HEK293 (cell line): ENCODE data around the gene AP3D1.

Source experiments
- CTCF ChIA-PET: fragments of 350-600 bp; formaldehyde crosslinking; extraction: SDS; loops from one replicate; lab custom pipeline; 2021; ENCODE audit warnings: antibody characterized with exemption; lab: Yijun Ruan, JAX
- POLR2A ChIA-PET: fragments of 300-600 bp; formaldehyde crosslinking; extraction: SDS; loops from one replicate; lab custom pipeline; 2020; ENCODE audit warnings: antibody characterized with exemption, inconsistent platforms; lab: Yijun Ruan, JAX
- H3K27ac ChIP-seq: fragments of 200-500 bp; sonication (Bioruptor generic); 2 replicates; pipeline ENCODE4 v1.5.1; 2014; ENCODE audit warnings: low read depth, low read length, control low read depth, inconsistent platforms; ENCODE audit errors: extremely low read depth
- H3K36me3 ChIP-seq, 2 experiments: fragments of 200-500 bp in 1 of 2; sonication (Bioruptor generic) in 1 of 2; 1 replicate in 1 of 2; 2 replicates in 1 of 2; pipeline ENCODE4 v1.5.1; 2014 to 2017; ENCODE audit warnings: inconsistent platforms in 2 of 2, low read length in 2 of 2; ENCODE audit not compliant: control insufficient read depth in 2 of 2, insufficient read depth in 1 of 2
- H3K4me1 ChIP-seq: fragments of 200-500 bp; sonication (Bioruptor generic); 2 replicates; pipeline ENCODE4 v1.5.1; 2014; ENCODE audit warnings: mild to moderate bottlenecking, low read length, inconsistent platforms; ENCODE audit not compliant: control insufficient read depth, insufficient read depth
- H3K4me3 ChIP-seq: 2 replicates; pipeline ENCODE4 v1.5.1; 2011; ENCODE audit warnings: low read depth, mild to moderate bottlenecking, control low read depth, low read length, moderate library complexity
- H3K9me3 ChIP-seq: fragments of 200-500 bp; sonication (Bioruptor generic); 2 replicates; pipeline ENCODE4 v1.5.1; 2014; ENCODE audit warnings: low read depth, low read length, inconsistent platforms; ENCODE audit not compliant: control insufficient read depth, insufficient read depth
- ATF2 ChIP-seq: fragments of 450-650 bp; formaldehyde crosslinking; IDR thresholded peaks from 2 replicates; pipeline ENCODE4 v1.5.1; 2016; ENCODE audit warnings: missing biosample characterization, missing genetic modification characterization, low read depth
- EGR2 ChIP-seq: fragments of 450-650 bp; formaldehyde crosslinking; IDR thresholded peaks from 2 replicates; pipeline ENCODE4 v1.5.1; 2016; ENCODE audit warnings: low read depth, missing biosample characterization, missing genetic modification characterization
- KLF1 ChIP-seq: fragments of 450-650 bp; formaldehyde crosslinking; IDR thresholded peaks from 2 replicates; pipeline ENCODE4 v1.5.1; 2016; ENCODE audit warnings: missing biosample characterization, missing genetic modification characterization
- KLF17 ChIP-seq: fragments of 450-650 bp; formaldehyde crosslinking; IDR thresholded peaks from 2 replicates; pipeline ENCODE4 v1.5.1; 2016; ENCODE audit warnings: missing biosample characterization, missing genetic modification characterization
- PRDM1 ChIP-seq: fragments of 450-650 bp; formaldehyde crosslinking; IDR thresholded peaks from 2 replicates; pipeline ENCODE4; 2016; ENCODE audit warnings: missing biosample characterization, missing genetic modification characterization
- RBAK ChIP-seq: fragments of 450-650 bp; formaldehyde crosslinking; IDR thresholded peaks from 2 replicates; pipeline ENCODE4 v1.5.1; 2016; ENCODE audit warnings: missing biosample characterization, missing genetic modification characterization
- SP2 ChIP-seq: fragments of 450-650 bp; formaldehyde crosslinking; IDR thresholded peaks from 2 replicates; pipeline ENCODE4 v1.5.1; 2016; ENCODE audit warnings: missing biosample characterization, missing genetic modification characterization
- SP3 ChIP-seq: fragments of 450-650 bp; formaldehyde crosslinking; IDR thresholded peaks from 2 replicates; pipeline ENCODE4 v1.5.1; 2016; ENCODE audit warnings: missing biosample characterization, missing genetic modification characterization
- SP7 ChIP-seq: fragments of 450-650 bp; formaldehyde crosslinking; IDR thresholded peaks from 2 replicates; pipeline ENCODE4 v1.5.1; 2016; ENCODE audit warnings: missing biosample characterization, missing genetic modification characterization
- TRIM28 ChIP-seq: IDR thresholded peaks from 2 replicates; pipeline ENCODE4 v1.6.1; 2011; ENCODE audit warnings: low read length, control low read depth, borderline replicate concordance
- ZEB2 ChIP-seq: fragments of 450-650 bp; formaldehyde crosslinking; IDR thresholded peaks from 2 replicates; pipeline ENCODE4 v1.5.1; 2016; ENCODE audit warnings: missing biosample characterization, missing genetic modification characterization
- ZFHX2 ChIP-seq: fragments of 450-650 bp; formaldehyde crosslinking; conservative IDR thresholded peaks from 2 replicates; pipeline ENCODE4 v1.5.1; 2016; ENCODE audit warnings: missing biosample characterization, missing genetic modification characterization
- ZIC2 ChIP-seq: fragments of 450-650 bp; formaldehyde crosslinking; IDR thresholded peaks from 2 replicates; pipeline ENCODE4 v1.5.1; 2016; ENCODE audit warnings: missing biosample characterization, missing genetic modification characterization
- ZNF132 ChIP-seq: fragments of 450-650 bp; formaldehyde crosslinking; IDR thresholded peaks from 2 replicates; pipeline ENCODE4 v1.5.1; 2017; ENCODE audit warnings: missing biosample characterization, missing genetic modification characterization, borderline replicate concordance
- ZNF155 ChIP-seq: fragments of 450-650 bp; formaldehyde crosslinking; IDR thresholded peaks from 2 replicates; pipeline ENCODE4 v1.5.1; 2016; ENCODE audit warnings: missing biosample characterization, missing genetic modification characterization
- ZNF335 ChIP-seq: fragments of 450-650 bp; formaldehyde crosslinking; conservative IDR thresholded peaks from 2 replicates; pipeline ENCODE4 v1.5.1; 2016; ENCODE audit warnings: missing biosample characterization, missing genetic modification characterization
- ZNF354C ChIP-seq: fragments of 450-650 bp; formaldehyde crosslinking; IDR thresholded peaks from 2 replicates; pipeline ENCODE4 v1.5.1; 2016; ENCODE audit warnings: missing biosample characterization, missing genetic modification characterization, low read depth, borderline replicate concordance
- ZNF366 ChIP-seq: fragments of 450-650 bp; formaldehyde crosslinking; conservative IDR thresholded peaks from 2 replicates; pipeline ENCODE4 v1.5.1; 2016; ENCODE audit warnings: missing biosample characterization, missing genetic modification characterization
- ZNF404 ChIP-seq: fragments of 450-650 bp; formaldehyde crosslinking; IDR thresholded peaks from 2 replicates; pipeline ENCODE4 v1.5.1; 2017; ENCODE audit warnings: missing biosample characterization, missing genetic modification characterization
- ZNF449 ChIP-seq: fragments of 450-650 bp; formaldehyde crosslinking; IDR thresholded peaks from 2 replicates; pipeline ENCODE4 v1.5.1; 2017; ENCODE audit warnings: missing biosample characterization, mild to moderate bottlenecking, missing genetic modification characterization, moderate library complexity
- ZNF488 ChIP-seq: fragments of 450-650 bp; formaldehyde crosslinking; IDR thresholded peaks from 2 replicates; pipeline ENCODE4 v1.5.1; 2016; ENCODE audit warnings: missing biosample characterization, missing genetic modification characterization
- ZNF544 ChIP-seq: fragments of 450-650 bp; formaldehyde crosslinking; IDR thresholded peaks from 2 replicates; pipeline ENCODE4 v1.5.0; 2017; ENCODE audit warnings: missing biosample characterization, missing genetic modification characterization
- ZNF580 ChIP-seq: fragments of 450-650 bp; formaldehyde crosslinking; IDR thresholded peaks from 2 replicates; pipeline ENCODE4 v1.5.1; 2016; ENCODE audit warnings: missing biosample characterization, missing genetic modification characterization
- ZNF629 ChIP-seq: fragments of 450-650 bp; formaldehyde crosslinking; IDR thresholded peaks from 2 replicates; pipeline ENCODE4 v1.5.1; 2017; ENCODE audit warnings: missing biosample characterization, missing genetic modification characterization
- ZNF654 ChIP-seq: fragments of 450-650 bp; formaldehyde crosslinking; IDR thresholded peaks from 2 replicates; pipeline ENCODE4 v1.5.1; 2016; ENCODE audit warnings: low read depth, missing biosample characterization, missing genetic modification characterization
- ZNF776 ChIP-seq: fragments of 450-650 bp; formaldehyde crosslinking; IDR thresholded peaks from 2 replicates; pipeline ENCODE4 v1.5.0; 2017; ENCODE audit warnings: missing biosample characterization, missing genetic modification characterization, borderline replicate concordance
- ZNF785 ChIP-seq: fragments of 450-650 bp; formaldehyde crosslinking; IDR thresholded peaks from 2 replicates; pipeline ENCODE4 v1.5.1; 2016; ENCODE audit warnings: missing biosample characterization, missing genetic modification characterization

The AP3D1 gene

GRCh38 chr19:2160379-2160778 is 9.0 kb upstream of the AP3D1 start (continued):
- TF ChIP-seq ZNF785 (tag by site-specific recombination): no peak
- no peak for TF ChIP-seq ZNF132 (tag by site-specific recombination)
- TF ChIP-seq ZNF449 (tag by site-specific recombination): no peak
- no peak for TF ChIP-seq ZFHX2 (tag by site-specific recombination)
- TF ChIP-seq ZNF354C: no peak
- TF ChIP-seq ZNF654 (tag by site-specific recombination): no peak
- TF ChIP-seq ZNF544: no peak
- TF ChIP-seq ZIC2 (tag by site-specific recombination): no peak
- no peak for TF ChIP-seq ZNF404 (tag by site-specific recombination)

- POLR2A ChIA-PET: interaction anchor here (0.7 to 1.0 kb wide), 2 partner anchors 78 to 1045 kb away, joined by 3 to 4 read pairs; partner anchors contain the start of gene PLEKHJ1
- Histone ChIP-seq H3K9me3 (no peaks in the 10 kb centered on the region), H3K27ac (no peak overlapping the region), H3K4me1 (no peaks in the 10 kb centered on the region), H3K36me3 (no peaks in the 10 kb centered on the region), H3K4me3 (no peak overlapping the region)
- CTCF ChIA-PET: interaction anchor here (0.6 to 2.0 kb wide), 8 partner anchors 14 to 170 kb away, joined by 3 to 5 read pairs (median 4); partner anchors contain the start of gene PLEKHJ1
- TF ChIP-seq ZNF580: no peak
- peak; percentile 100 for TF ChIP-seq EGR2
- peak; percentile 98 for TF ChIP-seq KLF1
- peak; percentile 99 for TF ChIP-seq ZFHX2 (tag by site-specific recombination)
Measured at GRCh38 chr19:2157452-2157851, 6.1 kb upstream of the AP3D1 start.

GRCh38 chr19:2154587-2155075 is 3.3 kb upstream of the AP3D1 start:
- peaks cover 0 to 5% of the 10 kb centered on the region in 2 experiments; a peak in 1 of 3 replicates for H3K36me3 ChIP-seq
- H3K9me3 ChIP-seq: no peaks in the 10 kb centered on the region
- no peaks in the 10 kb centered on the region; the same call in 1 of the 2 replicates for H3K4me1 ChIP-seq
- CTCF ChIA-PET: interaction anchor here (0.6 to 2.1 kb wide), 11 partner anchors 10 to 263 kb away, joined by 3 to 13 read pairs (median 4); partner anchors contain the start of gene PLEKHJ1
- H3K4me3 ChIP-seq: no peak overlapping the region
- no peak overlapping the region for H3K27ac ChIP-seq
- POLR2A ChIA-PET: interaction anchor here (1.8 kb wide), 1 partner anchor 76 kb away, joined by 7 read pairs; no protein-coding TSS in a partner anchor
- TF ChIP-seq ATF2 (tag by site-specific recombination) (0 out of 2 replicates have a peak, but pooled peaks have one; percentile 6), ZNF155 (tag by site-specific recombination) (no peak), ZNF488 (no peak), SP7 (tag by site-specific recombination) (peak; percentile 53; the same call in 1 of the 2 replicates), SP3 (tag by site-specific recombination) (0 out of 2 replicates have a peak, but pooled peaks have one; percentile 17), RBAK (no peak), SP2 (tag by site-specific recombination) (peak; percentile 31), ZEB2 (tag by site-specific recombination) (peak; percentile 83), ZNF629 (tag by site-specific recombination) (peak; percentile 73), ZNF366 (peak; percentile 74), TRIM28 (no peak), ZNF354C (no peak), ZNF335 (tag by site-specific recombination) (peak; percentile 67), KLF17 (tag by site-specific recombination) (peak; percentile 68; the same call in 1 of the 2 replicates), ZFHX2 (tag by site-specific recombination) (peak; percentile 54), ZNF776 (tag by site-specific recombination) (no peak), PRDM1 (tag by site-specific recombination) (peak; percentile 62)
